NCI-H524 treated with DMSO at 0.1 percent for 48 hours (cell line): ENCODE measurements around the gene SSPN.
"Not testable (repeated sequence)": the region's sequence is repeated elsewhere in the genome, so short reads cannot be mapped to it uniquely, and the experiment has no call there.

ENCODE experiments used
- DNase-seq: peaks from one replicate; lab custom pipeline; 2025; lab: John Stamatoyannopoulos, UW

Gene SSPN

GRCh38 chr12:26229910-26230309, 34.5 kb downstream of the SSPN start:
- no peak for DNase-seq

- DNase-seq = no peak
These were observed 36.1 kb downstream of the SSPN start for GRCh38 chr12:26231470-26231869.

GRCh38 chr12:26231921-26232320, 36.5 kb downstream of the SSPN start:
- no peak for DNase-seq

GRCh38 chr12:26233631-26234030, 38.3 kb downstream of the SSPN start:
- DNase-seq = peak; percentile 18

- DNase-seq = not testable (repeated sequence)
These were observed 40.1 kb downstream of the SSPN start for GRCh38 chr12:26235465-26235864.

- no peak for DNase-seq
These were observed 43.2 kb downstream of the SSPN start for GRCh38 chr12:26238341-26239121.

- no peak for DNase-seq
These were observed 43.9 kb downstream of the SSPN start for GRCh38 chr12:26239122-26239851.

- DNase-seq = no peak
These were observed 44.8 kb downstream of the SSPN start for GRCh38 chr12:26239852-26240815.

- DNase-seq = no peak
These were observed 45.7 kb downstream of the SSPN start for GRCh38 chr12:26241080-26241479.

GRCh38 chr12:26242683-26243082, 47.3 kb downstream of the SSPN start:
- no peak for DNase-seq

- no peak for DNase-seq
These were observed 49.1 kb downstream of the SSPN start for GRCh38 chr12:26244503-26244902.

GRCh38 chr12:26245175-26245942, 50.0 kb downstream of the SSPN start:
- DNase-seq = no peak

- DNase-seq = no peak
These were observed 51.3 kb downstream of the SSPN start for GRCh38 chr12:26246483-26247164.

GRCh38 chr12:26247873-26248272, 52.5 kb downstream of the SSPN start:
- no peak for DNase-seq

GRCh38 chr12:26250801-26251200, 55.4 kb downstream of the SSPN start:
- no peak for DNase-seq

- no peak for DNase-seq
These were observed 56.2 kb downstream of the SSPN start for GRCh38 chr12:26251600-26251999.

GRCh38 chr12:26252946-26253345, 57.6 kb downstream of the SSPN start:
- no peak for DNase-seq

GRCh38 chr12:26255893-26256645, 60.7 kb downstream of the SSPN start:
- DNase-seq = no peak

- DNase-seq = no peak
These were observed 69.0 kb downstream of the SSPN start for GRCh38 chr12:26264215-26264838.

- no peak for DNase-seq
These were observed 70.2 kb downstream of the SSPN start for GRCh38 chr12:26265606-26266005.
